Measurements from ENCODE around the gene NT5DC2.

Gene NT5DC2

DNA sequence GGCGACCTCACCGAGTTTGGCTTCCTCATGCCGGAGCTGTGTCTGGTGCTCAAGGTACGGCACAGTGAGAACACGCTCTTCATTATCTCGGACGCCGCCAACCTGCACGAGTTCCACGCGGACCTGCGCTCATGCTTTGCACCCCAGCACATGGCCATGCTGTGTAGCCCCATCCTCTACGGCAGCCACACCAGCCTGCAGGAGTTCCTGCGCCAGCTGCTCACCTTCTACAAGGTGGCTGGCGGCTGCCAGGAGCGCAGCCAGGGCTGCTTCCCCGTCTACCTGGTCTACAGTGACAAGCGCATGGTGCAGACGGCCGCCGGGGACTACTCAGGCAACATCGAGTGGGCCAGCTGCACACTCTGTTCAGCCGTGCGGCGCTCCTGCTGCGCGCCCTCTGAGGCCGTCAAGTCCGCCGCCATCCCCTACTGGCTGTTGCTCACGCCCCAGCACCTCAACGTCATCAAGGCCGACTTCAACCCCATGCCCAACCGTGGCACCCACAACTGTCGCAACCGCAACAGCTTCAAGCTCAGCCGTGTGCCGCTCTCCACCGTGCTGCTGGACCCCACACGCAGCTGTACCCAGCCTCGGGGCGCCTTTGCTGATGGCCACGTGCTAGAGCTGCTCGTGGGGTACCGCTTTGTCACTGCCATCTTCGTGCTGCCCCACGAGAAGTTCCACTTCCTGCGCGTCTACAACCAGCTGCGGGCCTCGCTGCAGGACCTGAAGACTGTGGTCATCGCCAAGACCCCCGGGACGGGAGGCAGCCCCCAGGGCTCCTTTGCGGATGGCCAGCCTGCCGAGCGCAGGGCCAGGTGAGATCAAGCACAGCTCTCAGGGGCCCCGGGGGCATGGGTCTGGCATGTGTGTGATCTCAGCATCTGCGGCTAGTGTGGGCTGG is 45.6 kb downstream of the NT5DC2 start:
- no peak for DNase-seq

DNA sequence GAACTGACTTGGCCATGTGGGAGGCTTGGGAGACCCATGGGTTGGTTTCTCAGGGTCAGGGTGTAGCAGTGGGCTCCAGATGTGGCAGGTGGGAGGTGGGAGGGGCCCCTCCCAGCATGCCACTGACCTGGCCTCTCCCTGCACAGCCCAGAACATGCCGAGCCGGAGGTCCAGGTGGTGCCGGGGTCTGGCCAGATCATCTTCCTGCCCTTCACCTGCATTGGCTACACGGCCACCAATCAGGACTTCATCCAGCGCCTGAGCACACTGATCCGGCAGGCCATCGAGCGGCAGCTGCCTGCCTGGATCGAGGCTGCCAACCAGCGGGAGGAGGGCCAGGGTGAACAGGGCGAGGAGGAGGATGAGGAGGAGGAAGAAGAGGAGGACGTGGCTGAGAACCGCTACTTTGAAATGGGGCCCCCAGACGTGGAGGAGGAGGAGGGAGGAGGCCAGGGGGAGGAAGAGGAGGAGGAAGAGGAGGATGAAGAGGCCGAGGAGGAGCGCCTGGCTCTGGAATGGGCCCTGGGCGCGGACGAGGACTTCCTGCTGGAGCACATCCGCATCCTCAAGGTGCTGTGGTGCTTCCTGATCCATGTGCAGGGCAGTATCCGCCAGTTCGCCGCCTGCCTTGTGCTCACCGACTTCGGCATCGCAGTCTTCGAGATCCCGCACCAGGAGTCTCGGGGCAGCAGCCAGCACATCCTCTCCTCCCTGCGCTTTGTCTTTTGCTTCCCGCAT is 46.4 kb downstream of the NT5DC2 start:
- DNase-seq = no peak

DNA sequence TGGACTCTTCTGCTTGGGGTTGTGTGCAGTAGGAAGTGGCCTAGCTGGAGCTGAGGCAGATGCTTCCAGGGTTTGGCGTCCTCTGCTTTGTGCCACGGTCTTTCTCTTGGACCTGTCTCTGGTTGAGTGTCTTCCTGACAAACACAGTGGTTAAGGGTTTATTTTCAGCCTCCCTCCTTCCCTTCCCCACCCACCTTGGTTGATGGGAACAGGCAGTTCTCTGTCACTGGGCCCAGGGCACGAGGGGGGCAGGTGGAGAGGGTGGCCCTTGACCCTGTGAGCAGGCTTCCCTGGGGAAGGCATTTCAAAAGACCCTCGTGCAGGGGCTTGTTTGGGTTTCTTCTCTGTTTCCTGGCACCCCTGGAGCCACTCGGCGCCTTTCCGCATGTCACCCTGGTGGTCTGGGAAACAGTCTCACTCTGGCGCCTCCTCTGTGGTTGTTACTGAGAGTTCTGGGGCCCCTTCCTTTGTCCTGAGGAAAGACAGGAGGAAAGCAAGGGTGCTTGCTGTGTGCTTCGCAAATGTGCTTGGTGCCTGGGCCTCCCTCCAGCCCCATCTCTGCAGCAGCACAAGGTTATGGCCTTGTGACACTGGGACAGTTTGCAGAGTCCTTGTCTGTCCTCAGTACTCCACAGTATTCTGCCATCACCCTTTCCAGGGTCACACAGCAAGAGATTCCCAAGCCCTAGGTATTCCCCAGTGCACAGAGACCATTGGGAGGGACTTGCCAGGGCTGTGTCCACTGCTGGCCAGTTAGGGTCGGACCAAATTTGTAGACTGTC is 48.8 kb downstream of the NT5DC2 start:
- no peak for DNase-seq

DNA sequence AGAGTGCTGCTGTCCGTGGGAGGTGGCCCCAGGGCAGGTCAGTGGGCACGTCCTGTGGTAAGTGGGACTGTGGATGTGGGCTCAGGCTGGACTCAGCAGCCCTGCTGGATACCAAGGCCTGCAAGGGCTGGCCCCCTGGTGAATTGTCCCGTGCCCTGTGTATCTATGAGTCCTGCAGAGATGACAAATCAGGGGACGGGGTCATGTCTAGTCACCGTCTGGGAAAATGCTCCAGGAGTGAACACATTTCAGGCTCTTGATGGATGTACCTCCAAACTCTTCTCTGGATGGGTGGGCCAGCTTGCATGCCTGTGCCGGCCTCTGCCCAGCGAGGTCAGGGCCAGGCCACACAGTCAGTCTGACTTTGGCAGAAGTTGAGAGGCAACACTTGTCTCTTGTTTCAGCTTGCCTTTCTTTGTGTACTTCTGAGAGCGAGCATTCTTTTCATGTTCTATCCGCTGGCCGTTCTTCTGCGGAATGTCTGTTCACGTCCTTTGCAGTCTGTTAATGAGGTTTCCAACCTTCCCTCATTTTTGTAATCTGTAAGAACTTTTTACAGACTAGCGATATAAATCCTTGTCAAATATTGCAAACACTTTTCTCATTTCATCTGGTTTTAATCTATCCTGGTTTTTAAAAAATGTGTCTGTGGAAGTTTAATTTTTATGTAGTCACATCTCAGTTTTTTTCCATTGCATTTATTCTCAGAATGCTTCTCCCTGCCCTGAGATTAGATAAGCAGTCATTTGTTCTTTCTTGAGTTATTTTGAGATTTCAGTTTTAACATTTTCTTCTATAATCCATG is 49.9 kb downstream of the NT5DC2 start:
- no peak for DNase-seq

DNA sequence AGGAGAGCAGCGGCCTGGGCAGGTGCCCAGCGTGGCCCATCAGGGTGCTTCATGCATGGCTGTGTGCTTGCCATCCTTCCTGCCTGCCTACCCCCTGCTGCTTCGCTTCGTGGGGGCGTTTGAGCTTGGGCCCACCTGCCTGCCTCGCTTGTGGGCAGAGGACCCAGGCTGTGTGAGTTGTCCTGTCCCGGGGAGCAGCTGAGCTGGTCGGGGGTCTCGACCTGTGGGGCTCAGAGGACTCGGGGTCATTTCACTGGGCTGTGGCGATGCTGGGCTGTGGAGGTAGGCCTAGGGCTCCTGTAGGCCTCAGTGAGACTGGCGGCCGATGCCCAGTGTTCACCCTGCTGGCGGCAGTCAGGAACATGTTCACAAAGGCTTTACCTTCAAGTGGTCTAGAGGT is 50.6 kb downstream of the NT5DC2 start:
- DNase-seq = no peak

DNA sequence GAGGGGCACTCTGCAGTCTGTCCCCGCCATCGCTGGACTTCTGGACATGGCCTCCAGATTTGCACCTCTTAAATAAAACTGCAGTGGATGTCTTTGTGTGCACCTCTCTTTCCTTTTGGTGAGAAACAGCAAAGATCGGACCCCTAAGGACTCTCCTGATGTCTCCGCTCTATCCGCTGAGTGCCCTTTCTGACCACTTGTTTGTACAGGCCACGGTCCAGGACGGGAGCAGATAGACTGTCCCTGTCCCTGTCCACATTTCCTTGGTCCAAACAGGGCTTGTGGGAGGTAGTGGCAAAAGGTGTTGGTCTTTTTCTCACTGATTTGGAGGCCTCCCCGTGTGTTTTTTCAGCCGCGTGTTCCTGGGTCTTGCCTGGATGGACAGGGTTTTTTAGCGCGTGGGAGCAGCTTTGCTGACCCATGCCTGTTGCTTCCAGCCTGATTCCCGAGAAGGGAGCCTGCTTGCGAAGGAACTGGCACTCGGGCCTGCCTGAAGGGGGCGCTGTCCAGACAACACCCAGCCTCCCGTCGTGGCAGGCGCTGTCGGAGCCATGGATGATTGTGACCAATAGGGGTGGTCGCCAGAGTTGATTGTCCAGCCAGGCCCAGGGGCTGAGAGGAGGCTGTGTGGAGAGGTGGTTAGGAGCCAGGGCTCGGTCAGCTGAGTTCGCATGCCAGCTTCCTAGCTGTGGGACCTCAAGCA is 51.7 kb downstream of the NT5DC2 start:
- no peak for DNase-seq

DNA sequence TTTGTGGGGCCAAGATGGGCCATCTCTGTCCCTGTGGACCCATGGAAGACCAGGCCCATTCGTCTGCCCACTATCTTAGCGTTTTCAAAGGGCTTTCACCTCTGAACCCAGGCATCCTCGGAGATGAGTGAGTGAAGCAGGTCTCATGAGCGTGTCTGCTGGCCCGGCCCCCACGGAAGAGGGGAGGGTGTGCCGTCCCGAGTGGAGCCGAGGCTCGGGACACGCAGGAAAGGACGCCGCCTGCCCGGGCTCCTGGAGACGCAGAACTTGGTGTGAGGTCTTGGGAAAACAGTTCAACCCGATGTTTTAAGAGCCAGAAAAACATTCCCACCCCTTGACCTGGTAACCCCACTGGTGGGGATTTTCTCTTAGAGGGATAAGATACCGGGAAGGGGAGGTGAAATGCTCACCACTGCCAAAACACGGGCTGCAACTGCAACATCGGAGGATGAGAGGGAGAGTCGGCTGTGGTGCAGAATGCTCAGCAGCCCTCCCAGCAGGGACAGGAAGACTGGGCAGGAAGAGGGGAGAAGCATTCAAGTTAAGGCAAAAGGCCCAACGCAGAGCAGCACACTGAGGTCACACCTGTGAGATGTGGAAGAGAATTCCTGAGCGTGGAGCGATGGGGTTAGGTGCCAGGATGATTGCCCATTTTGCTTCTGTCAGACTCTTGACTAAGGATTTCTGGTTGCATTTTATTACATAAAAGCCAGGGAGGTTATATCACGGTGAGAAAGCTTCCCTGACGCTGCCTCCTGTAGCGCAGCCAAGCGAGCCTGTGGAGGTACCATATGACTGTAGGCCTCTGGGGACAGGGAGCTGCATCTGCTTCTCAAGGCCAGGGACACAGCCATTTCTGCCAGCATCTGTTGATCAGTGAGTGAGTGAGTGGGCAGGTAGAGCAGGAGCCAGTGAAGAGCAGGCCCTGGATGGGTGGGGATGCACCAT is 52.6 kb downstream of the NT5DC2 start:
- DNase-seq = no peak

DNA sequence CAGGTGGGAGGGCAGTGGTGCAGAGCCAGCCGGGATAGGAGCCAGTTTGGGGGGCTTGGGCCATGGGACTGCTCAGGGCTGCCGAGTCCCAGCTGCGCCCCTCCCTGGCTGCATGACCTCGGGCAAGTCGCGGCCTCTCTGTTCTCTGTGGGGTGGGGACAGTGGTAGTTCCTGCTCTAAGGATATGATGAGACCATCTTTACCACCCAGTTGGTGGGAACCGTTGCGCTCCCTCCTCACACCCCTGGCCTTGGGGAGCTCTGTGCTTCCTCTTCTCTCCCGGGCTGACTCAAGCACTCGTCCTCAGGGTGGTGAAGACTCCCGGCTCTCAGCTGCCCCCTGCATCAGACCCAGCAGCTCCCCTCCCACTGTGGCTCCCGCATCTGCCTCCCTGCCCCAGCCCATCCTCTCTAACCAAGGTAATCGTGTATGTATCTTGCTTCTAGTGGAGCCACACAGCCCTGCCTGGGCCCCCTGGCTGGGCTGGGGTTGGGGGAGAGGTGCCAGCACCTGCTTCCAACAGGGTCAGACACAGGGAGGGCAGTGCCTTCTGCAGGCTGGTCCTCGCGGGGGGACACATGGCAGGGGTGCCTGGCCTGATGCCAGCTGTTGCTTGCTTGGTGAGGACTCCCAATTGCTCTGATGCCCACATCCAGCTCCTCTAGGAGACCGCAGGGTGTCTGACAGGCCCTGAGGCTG is 53.6 kb downstream of the NT5DC2 start:
- DNase-seq = peak; percentile 52 to 59 (median 58)

DNA sequence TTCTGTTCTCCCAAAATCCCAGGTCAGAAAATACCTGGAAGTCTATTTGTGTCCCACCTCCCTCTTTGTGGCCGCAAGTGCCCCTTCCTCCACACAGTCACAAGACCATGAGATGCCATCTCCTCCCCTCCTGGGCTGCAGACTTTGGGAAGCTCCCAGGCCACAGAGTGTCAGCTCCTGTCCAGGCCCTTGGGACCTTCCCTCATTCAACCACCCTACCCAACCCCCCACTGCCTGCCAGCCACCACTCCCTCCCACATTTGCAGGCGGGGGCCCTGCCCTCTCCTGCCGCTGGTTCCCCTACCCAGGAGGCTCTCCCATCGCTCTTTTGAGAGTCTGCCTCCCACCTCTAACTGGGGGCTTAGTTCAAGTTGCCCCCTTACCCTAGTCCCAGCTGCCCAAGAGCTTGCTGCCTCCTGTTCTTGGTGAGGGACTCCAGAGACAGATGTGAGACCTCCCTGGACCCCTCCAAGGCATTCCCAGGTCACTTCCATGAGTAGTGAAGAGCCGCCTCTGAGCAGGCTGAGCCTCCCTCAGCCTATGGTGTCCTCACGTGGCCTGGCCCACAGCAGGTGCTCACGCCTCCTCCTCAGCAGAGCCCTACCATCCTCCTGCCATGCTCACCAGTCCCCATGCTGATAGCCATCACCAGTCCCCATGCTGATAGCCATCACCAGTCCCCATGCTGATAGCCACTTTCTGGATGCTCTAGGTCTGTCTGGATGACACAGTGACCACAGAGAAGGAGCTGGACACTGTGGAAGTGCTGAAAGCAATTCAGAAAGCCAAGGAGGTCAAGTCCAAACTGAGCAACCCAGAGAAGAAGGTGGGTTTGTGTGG is 54.4 kb downstream of the NT5DC2 start:
- DNase-seq = no peak

DNA sequence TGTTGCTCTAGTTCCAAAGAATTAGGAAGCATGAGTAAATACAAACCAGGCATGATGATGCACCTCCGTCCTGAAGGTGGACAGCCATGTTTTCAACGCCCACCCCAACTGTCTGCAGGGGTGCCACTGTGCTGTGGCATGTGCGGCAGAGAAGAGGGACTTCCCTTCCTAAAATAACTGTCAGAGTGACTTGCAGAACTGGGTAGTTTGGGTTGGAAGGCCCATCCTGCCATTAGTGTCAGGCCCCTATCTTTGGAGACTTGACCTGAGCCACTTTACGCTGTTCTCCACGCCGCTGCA is 55.9 kb downstream of the NT5DC2 start:
- peak in 1 of 3 donors; percentile 31 for DNase-seq

DNA sequence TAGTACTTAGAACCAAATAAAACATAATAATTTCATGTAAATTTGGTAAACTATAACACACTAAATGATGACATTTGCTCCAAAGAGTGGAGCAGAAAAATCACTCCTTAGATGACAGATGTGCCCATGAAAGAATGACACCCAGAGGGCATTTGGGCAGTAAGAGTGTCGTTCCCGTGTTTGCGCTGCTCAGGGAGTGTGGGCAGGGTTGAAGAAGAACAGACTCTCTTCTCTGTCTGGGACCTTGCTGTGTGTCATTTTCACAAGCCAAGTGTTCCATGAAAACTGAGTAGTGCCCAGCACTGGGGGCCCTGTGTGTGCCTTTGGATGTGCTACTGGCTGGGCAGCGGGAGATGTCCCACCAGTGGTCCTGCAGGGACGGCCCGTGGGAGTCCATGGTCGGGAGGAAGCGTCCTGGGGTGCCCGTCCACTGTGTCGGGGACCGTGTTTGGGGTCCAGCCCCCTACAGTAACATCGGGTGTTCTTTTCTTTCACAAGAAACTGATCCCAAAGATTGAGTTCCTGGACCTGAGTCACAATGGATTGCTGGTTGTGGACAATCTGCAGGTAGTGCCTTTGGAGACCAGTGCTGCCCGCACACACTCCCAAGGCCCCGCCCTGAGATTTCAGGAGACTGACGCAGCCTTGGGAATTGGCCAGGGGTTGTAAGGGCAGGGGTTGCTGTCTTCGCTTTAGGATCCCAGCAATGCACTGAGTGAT is 56.4 kb downstream of the NT5DC2 start:
- no peak for DNase-seq

Data from suppressor macrophage treated with lipopolysaccharide for 1 hour (primary cell).